T follicular helper cell (primary cell): ENCODE measurements around the gene PCCB.
A peak's percentile ranks its signal among the peaks of the same experiment; 100 is the strongest.
"Not testable (repeated sequence)": the region's sequence is repeated elsewhere in the genome, so short reads cannot be mapped to it uniquely, and the experiment has no call there.

Experiments used
- DNase-seq: peaks from one replicate; pipeline ENCODE4 v3.0.0-alpha.2; 2020; ENCODE audit warnings: low read depth
- total RNA-seq, 2 experiments: gene quantifications; one replicate each; lab custom pipeline; 2026; lab: John Stamatoyannopoulos, UW

Gene PCCB
- 21.4 to 35.7 reads per million in 2 experiments for total RNA-seq

DNA sequence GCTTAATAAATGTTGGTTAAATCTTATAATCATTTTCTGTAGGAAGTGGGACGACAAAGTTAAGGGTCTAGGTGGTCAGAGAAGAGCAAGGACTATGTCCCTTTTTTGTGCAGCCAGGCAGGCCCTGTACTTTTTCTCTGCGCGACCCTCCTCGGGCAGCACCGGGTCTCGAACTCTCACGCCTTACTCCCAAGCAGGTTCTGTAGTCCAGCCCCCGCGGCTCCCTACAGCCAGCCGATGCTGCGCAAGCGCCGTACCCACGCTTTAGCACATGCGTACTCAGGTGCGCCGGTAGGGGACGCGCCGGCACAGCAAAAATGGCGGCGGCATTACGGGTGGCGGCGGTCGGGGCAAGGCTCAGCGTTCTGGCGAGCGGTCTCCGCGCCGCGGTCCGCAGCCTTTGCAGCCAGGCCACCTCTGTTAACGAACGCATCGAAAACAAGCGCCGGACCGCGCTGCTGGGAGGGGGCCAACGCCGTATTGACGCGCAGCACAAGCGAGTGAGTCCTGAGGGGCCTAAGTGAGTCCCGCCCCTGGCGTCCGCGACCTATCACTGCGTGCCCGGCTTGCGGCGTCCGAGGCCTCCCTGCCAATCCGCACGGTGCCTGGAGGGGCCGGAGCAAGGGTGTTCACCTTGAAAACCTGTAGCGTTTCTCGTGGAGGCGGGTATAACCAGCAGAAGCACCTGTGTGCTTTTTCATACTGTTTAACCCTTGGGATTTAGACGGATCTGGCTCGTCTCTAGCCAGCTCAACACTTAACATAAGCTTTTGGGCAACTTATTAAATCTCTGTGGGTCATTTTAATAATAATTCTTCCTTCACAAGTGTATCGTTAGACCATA lies at the start of gene PCCB:
Gene PCCB (plus strand): TSS at position 282 of the 844 bp plus-strand sequence. CDS start 36 bp downstream, at position 318.
- peak; percentile 88 for DNase-seq

DNA sequence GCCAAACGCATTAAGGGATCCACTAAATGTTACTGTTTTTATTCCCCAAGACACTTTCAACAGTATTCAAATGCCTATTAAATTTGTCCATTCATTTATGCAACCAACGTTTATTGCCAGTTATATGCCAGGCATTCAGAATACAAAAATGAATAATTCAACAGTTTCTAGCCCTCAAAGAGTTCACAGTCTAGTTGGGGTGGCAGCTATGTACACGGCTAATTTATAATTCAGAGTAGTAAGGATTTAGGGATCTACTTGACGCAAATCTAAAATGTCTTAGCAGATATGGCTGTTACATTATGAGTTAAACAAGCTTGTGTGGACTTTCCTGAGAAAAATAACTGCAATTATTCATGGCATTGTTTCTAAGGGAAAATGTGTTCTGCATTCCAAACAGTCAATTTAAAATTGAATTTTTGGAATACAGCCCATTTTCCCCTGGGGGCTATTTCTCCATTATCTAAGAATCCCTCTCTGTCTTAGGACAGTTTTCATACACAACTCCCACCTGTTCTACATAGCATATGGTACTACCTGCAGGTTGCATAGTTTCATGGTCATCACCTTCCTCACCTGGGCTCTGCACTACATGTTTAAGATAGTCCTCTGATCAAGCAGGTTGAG lies 42.5 kb upstream of the PCCB start:
- DNase-seq: no peak

DNA sequence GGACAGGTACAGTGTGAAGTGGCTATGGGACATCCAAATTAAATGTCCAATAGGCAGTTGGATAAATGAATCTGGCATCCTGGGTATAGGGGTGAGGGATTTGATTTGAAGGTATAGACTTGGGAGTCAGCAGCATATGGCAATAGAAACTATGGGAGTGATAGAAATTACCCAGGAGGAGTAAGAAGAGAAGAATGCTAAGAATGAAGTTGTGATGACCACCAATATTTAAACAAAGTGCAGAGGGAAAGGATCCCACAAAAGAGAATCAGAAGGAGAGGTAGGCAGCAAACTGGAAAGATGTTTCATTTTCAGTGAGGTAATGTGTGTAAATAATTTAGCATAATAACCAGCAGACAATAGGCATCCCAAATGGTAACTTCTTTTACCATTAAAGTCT lies 40.2 kb upstream of the PCCB start:
- no peak for DNase-seq

DNA sequence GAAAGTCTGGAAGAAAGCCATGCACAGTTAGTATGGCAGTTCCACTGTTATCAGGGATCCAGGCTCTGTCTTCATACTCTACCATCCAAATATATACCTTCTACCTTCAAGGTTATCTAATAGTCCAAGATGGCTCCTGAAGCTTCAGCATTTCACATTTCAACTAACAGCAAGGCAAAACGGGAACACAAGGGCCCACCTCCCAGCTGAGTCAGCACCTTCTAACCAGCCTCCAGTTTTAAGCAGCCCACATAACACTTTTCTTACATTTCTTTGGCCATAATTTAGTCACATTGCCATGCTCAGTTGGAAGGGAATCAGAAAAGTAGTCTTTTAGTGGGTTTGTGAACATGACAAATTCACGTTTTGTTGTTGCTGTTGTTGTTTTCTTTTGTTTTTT lies 38.6 kb upstream of the PCCB start:
- no peak for DNase-seq

DNA sequence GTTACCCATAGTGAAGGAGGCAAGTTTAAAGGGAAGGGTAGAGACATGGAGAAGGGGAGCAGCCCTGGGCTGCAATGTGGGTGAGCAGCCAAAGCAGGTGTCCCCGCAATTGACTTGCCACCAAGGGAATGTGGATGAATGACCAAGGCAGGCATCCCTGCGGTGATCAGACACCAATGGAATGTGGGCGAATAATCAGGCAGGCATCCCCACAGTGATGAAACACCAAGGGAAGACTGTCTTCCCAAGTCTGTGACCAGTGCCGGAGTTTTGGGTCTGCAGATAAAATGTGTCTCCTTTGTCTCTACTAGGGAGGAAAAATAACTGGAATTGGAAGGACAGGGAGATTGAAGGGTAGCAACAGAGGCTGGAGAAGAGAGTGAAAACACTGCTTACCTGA lies 27.4 kb upstream of the PCCB start:
- DNase-seq: not testable (repeated sequence)

DNA sequence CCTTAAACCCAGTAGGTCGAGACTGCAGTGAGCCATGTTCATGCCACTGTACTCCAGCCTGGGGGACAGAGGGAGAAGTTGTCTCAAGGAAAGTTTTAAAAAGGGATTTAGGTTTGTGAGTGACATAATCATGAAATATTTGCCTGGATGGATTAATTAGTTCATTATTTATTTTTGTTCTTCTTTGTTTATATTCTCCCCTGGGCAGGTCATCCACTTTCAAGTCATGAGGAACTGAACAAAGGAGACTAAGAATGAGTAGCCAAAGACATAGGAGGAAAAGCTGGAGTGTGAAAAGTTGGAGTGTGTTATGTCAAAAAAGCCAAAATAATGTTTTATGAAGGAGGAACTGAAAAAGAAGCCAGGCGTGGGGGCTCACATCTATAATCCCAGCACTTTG lies 17.7 kb upstream of the PCCB start:
- DNase-seq: no peak

DNA sequence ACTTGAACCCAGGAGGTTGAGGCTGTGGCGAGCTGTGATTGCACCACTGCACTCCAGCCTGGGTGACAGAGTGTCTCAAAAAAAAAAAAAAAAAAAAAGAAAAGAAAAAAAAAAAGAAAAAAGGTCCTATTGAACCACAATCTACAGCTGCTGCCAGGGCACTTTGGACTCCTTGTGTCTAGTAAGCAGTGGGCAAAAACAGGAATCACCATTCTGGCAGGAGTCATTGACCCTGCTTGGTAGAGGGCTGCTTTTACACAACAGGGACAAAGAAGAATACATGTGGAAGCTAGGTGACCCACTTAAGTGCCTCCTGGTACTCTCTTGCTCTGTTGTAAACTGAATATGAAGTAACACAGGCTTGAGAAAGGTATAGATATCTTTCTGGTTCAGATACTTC lies 14.6 kb upstream of the PCCB start:
- DNase-seq: no peak

DNA sequence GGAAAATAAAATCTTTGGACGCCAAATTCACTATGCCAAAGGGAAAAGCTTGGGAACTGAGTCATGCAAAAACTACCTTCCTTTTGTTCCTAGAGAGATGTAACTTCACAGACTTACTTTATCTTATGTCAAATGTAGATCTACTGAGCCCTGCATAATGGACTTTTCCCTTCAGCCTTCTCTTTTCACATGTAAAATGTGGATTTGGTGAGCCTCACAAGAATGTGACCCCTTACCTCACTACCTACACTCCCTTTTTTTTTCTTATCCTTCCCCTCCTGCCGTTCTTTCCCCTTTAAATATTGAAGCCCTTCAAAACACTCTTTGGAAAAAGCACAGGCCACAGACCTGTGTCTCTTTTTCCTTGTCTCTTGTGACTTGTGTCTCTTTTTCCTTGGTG lies 14.0 kb upstream of the PCCB start:
- no peak for DNase-seq

DNA sequence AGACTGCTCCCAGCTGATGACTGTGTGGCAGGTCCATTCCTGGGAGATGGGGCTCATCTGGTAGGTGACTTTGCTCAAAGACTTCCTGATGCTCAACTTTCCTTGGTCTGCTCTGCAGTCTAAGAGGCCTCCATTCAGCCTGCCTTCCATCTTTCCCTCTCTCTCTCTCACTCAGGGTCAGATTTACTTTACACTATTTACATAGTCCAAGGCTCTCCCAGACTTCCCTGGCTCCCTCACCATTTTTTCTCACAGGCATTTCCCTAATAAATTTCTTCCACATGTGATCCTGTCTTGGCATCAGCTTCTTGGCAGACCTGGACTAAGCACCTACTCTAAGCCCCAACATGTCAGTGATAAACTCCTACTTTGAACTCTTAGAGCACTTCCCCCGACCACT lies 13.0 kb upstream of the PCCB start:
- DNase-seq: no peak

DNA sequence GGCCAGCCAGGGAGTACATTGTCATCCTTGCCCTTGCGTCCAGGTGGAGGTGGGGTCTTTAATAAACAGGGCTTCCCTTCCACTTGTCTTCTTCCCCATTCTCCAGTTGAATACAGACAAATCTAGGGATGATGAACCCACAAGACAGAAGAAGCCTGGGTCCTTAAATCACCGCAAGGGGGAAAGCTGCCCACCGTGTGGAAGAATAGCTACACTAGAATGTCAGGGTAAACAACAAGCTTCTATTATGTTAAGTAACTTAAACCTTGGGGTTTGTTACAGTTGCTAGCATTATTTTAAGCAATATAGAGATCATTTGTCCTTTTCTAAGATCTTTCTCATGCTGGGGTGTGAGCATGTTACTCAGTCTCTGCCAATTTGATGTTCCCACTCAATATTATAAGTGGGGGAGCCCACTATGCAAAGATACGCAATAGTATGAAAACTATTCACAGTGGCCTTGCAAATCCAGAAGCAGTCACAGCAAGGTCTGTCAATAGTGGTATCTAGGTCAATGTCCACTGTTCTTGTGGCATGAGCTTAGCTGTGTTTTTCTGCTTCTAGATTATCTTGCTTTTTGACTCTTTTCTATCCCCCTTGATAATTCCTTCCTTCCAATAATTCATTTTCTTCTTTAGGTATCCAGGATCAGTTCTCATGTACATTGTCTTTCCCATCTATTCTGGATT lies 12.0 kb upstream of the PCCB start:
- no peak for DNase-seq

DNA sequence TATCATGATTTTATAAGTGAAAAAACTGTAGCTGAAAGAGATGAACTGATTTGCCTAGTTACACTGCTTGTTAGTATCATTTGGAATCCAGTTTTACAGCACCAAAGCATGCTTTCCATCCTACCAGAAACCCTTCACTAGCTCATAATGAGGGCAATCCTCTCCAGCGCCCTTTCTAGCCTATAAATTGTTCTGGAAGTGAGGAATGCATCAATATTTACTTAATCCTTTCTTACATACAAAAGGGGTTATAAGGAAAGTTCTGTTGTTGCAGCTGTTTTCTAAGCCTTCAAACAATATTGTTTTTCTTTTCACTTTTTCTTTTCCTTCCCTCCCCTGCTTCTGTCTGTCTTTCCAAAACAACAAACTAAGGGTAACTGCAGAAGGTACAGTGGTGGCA lies 11.0 kb upstream of the PCCB start:
- DNase-seq: no peak

DNA sequence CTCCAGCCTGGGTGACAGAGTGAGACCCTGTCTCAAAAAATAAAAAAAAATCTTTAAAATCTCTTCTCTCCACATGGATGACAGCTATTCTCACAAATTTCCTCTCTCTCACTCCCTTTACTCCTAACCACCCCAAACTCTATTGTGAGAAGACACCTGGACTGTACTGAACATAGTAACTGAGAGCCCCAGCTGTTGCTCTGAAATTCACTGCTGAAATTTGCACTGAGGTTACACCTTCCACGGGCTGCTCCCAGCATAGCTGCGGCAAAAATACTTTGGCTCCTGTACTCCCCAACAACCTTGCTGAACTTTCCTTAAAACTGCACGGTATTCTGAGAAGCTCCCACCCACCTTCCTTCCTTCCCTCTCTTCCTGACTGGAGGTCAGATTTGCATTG lies 4.4 kb upstream of the PCCB start:
- no peak for DNase-seq

DNA sequence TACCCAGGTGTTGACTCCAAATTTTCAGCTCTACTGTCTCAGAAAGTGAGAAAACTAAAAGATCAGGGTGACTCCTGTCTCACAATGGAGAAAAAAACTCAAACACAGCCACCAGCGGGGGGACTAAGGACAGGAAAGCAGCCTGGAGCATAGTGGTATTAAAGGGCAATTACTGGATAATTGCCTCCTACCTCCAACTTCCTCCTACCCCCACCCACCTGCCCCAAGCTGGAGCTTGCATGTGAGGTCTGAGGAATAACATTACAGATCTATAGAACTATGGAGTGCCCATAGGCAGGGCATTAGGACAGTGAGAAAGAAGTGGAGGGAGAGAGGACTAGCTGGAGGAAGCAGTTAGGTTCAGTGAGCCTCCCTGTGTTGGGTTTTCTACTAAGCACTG lies 2.7 kb upstream of the PCCB start:
- DNase-seq: no peak

DNA sequence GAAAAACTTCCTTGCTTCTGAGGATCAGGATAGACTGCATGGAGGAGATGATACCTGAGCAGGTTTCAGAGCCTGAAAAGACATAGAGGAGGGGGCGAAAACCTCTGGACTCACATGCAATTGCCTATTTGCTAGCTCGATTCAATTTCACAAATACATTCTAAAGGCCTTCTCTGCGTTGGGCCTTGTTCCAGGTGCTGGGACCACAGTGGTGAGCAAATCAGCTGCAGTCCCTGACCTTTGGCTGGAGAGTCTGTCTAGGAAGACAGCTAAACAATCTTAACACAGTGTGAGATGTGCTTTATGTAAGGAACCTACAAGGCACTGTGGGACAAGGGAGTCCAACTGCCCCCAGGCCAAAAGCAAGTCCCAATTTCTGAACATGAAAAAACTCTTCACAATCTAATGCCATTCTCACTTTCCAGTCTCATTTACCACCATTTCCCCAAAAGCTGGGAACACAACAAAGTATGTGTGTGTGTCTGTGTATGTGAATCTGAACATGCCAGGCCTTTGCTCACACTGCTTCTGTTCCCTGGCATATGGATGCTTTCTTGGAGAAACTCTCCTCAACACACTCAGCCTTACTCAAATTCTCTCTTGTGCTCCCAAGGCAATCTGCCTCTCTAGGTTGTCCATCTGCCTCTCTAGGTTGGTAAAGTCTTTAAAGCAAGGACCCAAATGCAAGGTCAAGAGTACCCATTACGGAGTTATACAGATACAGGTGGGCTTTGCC lies 2.1 kb upstream of the PCCB start:
- DNase-seq: no peak

DNA sequence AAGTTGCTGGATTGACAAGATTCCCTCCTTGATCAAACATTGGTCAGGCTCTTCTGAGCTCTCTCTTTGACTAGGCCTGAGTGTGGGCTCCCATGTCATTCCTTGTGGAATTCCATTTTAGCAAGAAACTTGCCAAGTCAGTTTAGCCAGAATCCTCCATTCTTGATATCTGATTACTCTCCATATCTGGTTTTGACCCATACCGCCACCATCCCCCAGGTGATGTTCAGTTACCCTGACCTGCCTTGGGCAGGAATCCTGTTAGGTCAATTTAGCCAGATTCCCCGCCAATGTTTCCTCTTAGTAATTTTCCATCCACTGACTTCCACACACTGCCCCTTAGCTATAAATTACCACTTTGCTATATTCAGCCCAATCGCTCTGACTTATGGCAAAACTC lies 1.0 kb upstream of the PCCB start:
- DNase-seq: no peak

DNA sequence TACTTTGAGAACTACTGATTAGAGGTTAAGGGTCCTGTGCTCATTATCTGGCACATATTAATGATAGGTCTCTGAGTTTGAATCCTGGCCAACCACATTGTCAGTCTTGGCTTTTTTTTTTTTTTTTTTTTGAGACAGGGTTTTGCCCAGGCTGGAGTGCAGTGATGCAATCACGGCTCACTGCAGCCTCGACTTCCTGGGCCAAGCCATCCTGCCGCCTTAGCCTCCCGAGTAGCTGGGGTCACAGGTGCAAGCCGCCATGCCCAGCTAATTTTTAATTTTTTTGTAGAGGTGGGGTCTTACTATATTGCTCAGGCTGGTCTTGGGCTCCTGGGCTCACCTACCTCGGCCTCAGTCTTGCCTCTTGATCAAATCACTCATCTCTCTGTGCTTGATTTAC lies 547 bp upstream of the PCCB start:
- no peak for DNase-seq

DNA sequence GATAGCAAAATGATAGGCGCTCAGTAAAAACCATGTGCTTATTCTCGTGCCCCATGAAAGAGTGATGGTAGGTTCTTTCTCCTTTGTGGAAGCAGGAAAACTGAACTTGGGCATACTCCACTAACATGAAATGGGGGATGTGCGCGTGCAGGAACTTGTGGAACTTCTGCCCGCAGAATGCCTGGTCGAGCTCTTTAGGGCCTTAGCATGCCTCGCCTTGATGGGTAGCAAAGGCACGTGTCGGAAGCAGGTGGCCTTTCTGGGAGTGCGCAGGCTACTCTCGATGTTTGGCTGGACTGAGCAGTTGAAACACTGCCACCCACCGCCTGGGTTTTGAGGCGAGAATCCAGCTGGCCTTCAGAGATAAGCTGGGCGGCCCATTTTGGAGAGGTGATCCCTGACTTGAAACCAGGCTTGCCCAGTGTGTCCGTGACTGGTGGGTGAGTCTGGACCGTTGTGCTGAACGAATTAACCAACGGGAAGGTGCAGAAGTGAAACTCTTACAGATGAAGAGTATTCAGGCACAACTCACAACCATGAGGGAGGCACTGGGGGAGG lies 842 bp downstream of the PCCB start:
- DNase-seq: no peak

DNA sequence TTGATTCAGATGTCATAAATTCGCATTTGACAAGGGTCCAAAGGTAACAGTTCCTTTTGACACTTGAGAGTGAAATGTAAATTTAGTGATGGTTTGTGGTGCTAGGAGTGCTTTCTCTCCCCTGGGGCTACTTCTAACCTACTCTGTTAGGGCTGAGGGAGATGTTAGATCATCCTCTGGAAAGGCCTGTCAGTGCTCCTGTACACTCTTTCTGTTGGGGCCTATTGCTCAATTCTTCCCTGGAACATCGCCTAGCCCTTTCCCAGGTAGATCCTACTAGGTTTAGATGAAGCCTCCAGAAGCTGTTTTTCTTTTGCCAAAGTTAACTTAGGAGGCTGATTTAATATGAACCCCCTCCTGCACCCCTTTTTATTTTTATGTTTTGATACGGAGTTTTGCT lies 1.4 kb downstream of the PCCB start:
- no peak for DNase-seq

DNA sequence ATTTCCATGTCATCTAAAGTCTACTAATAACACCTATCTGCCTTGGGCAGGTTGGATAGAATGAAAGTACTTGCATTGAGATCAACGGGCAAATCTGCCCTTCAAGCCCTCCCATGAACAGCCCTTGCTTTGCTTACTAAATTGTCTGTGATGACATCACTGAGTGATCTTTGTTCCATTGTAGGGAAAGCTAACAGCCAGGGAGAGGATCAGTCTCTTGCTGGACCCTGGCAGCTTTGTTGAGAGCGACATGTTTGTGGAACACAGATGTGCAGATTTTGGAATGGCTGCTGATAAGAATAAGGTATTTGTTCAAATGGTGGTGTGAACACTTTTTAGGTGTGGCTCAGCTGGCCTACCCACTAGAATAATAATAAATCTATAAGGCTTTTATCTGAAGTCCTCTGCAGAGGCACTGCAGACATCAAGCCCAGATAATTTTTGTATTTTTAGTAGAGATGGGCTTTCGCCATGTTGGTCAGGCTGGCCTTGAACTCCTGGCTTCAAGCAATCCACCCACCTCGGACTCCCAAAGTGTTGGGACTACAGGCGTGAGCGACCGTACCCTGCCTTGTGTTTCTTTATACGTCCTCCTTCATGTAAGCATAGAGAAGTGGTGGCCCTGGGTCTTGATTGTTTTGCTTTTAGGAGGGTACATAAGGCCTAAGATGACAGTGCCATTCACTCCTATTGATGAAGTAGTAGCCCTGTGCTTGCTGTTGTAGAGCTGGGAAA lies 5.7 kb downstream of the PCCB start:
- DNase-seq: no peak

DNA sequence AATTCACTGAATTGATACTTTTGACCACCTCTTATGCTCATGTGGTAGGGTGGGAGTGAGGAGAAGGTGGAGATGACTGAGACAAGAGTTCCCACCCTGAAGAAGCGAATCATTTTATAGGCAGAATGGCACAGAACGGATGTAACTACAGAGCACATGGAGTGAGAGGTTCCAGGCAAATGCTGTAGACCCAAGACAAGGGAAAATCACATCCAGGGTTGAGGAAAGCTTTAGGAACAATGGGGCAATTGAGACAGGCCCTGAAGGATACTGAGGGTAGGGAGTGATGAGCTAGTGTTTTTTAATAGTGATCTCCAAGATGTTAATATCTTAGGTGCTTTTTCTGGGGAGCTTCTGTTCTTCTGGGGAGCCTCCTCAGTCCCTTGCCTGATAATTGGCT lies 8.1 kb downstream of the PCCB start:
- DNase-seq: no peak

DNA sequence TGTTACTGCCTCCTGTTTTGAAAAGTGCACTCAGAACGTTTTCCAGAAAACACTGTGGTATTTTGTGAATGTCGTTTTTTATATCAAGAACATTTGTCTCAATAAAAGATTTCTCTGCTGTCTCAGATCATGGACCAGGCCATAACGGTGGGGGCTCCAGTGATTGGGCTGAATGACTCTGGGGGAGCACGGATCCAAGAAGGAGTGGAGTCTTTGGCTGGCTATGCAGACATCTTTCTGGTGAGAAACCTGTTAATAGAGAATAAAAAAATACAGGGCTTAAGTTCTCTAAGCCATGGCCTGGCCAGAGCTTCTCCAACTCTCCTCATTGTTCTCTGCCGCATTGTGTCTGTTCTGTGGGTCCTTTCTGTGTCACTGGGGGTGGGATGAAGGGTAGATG lies 11.7 kb downstream of the PCCB start:
- no peak for DNase-seq
